ENCODE measurements around the gene HDGF.

Gene HDGF

DNA sequence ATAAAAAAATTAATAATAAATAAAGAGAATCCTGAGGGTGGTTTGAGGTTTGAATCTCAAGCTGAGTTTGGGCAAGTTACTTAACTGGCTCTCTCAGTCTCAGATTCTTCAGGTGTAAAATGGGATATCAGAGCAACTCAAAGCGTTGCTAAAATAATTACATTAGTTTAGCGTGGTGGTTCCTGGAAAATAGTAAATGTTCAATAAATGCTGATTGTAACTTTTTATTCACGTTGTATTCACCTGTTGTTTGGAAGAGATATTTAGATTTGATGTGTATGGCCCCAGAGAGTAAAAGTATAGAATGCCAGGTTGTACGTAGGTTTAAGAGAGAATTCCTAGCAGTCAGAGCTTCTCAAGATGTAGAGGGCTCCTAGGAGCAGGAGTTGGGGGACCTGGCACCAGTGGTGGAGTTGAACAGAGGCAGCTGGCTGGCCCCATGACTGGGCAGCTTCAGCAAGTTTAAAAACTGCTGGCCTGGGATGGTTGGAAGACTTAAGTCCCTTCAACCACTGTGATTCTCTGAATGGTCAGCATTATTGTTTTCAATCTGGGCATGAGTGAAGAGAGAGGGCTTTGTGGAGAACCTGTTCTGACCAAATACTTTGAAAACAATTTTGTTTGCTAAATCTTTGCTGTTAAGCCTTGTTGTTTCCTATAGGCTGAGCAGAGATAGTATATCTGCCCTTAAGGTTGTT is 38.3 kb upstream of the HDGF start:
- TF ChIP-seq, protein P1, sequence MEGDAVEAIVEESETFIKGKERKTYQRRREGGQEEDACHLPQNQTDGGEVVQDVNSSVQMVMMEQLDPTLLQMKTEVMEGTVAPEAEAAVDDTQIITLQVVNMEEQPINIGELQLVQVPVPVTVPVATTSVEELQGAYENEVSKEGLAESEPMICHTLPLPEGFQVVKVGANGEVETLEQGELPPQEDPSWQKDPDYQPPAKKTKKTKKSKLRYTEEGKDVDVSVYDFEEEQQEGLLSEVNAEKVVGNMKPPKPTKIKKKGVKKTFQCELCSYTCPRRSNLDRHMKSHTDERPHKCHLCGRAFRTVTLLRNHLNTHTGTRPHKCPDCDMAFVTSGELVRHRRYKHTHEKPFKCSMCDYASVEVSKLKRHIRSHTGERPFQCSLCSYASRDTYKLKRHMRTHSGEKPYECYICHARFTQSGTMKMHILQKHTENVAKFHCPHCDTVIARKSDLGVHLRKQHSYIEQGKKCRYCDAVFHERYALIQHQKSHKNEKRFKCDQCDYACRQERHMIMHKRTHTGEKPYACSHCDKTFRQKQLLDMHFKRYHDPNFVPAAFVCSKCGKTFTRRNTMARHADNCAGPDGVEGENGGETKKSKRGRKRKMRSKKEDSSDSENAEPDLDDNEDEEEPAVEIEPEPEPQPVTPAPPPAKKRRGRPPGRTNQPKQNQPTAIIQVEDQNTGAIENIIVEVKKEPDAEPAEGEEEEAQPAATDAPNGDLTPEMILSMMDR (IDR thresholded peaks at IDR 0.05; ENCODE audit: low read depth, low read length, missing control alignments): no peak
- H3K4me3 ChIP-seq (ENCODE audit: low read depth, low read length): no peak overlapping the region
- no peak for DNase-seq (ENCODE audit: low read depth)

DNA sequence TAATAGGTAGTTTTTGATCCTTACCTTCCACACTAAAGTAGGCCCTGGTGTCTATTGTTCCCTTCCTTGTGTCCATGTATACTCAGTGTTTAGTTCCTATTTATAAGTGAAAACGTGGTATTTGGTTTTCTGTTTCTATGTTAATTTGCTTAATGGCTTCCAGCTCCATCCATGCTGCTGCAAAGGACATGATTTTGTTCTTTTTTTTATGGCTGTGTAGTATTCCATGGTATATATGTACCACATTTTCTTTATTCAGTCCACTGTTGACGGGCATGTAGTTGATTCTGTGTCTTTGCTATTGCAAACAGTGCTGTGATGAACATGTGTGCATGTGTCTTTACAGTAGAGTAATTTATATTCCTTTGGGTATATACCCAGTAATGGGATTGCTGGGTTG is 36.7 kb upstream of the HDGF start:
- DNase-seq (ENCODE audit: low read depth): no peak
- TF ChIP-seq, protein P1 (IDR thresholded peaks at IDR 0.05; ENCODE audit: low read depth, low read length, missing control alignments): no peak
- no peak overlapping the region for H3K4me3 ChIP-seq (ENCODE audit: low read depth, low read length)

DNA sequence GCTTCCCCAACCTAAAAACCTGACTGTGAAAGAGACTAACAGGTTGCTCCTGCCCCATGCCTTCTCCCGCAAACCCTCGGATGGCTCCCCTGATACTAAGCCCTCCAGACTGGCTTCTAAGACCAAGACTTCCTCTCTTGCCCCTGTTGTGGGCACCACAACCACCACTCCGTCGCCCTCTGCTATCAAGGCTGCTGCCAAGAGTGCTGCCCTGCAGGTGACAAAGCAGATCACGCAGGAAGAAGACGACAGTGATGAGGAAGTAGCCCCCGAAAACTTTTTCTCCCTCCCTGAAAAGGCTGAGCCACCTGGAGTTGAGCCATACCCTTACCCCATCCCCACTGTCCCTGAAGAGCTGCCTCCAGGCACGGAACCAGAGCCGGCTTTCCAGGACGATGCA is 35.2 kb upstream of the HDGF start:
- H3K4me3 ChIP-seq (ENCODE audit: low read depth, low read length): no peak overlapping the region
- DNase-seq (ENCODE audit: low read depth): no peak
- TF ChIP-seq, protein P1 (IDR thresholded peaks at IDR 0.05; ENCODE audit: low read depth, low read length, missing control alignments): no peak

DNA sequence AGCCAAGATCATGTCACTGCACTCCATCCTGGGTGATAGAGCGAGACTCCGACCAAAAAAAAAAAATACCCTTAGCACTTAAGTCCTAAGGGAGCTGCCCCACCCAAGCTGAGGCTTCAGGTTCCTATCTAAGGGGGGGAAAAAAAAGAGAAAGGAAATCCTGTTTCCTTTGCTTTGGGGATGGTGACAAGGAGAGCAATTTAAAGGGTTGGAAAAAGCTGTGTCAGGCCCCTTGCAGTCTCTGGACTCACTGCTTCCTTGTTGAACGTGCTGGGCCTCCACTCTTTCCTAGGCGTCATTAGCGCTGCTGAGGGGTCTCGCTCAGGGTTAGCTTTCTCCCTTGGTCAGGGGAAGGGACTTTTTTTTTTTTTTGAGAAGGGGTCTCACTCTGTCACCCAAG is 34.0 kb upstream of the HDGF start:
- H3K4me3 ChIP-seq (ENCODE audit: low read depth, low read length): no peak overlapping the region
- no peak for DNase-seq (ENCODE audit: low read depth)
- TF ChIP-seq, protein P1 (IDR thresholded peaks at IDR 0.05; ENCODE audit: low read depth, low read length, missing control alignments): no peak

DNA sequence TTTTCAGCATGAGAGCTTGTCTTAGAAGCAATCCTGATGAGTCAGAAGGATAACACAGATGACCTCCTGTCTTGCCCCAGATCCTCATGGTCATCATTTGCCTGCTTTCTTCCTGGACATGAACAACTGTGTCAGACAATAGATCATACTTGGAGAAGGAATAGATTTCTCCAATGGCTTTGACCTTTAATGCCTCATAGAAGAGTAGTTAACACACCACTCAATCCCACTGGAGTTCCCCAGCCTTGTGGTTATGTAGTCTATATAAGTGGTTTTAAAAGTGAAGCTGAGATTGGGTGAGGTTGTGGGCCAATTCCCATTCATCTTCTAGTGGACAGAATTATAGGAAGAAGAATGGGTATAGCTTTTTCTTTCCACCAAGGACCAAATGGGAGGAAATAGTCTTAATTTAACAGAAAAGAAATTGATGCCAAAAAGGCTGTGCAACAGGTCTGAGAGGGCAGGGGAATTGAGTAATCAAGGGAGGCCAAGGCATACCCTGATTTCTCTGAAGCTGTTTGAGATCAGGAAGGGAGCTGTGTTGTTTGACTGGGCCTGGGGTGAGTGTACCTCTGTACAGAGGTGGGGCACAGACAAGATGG is 30.2 kb upstream of the HDGF start:
- TF ChIP-seq, protein P1 (IDR thresholded peaks at IDR 0.05; ENCODE audit: low read depth, low read length, missing control alignments): no peak
- no peak overlapping the region for H3K4me3 ChIP-seq (ENCODE audit: low read depth, low read length)
- no peak for DNase-seq (ENCODE audit: low read depth)

DNA sequence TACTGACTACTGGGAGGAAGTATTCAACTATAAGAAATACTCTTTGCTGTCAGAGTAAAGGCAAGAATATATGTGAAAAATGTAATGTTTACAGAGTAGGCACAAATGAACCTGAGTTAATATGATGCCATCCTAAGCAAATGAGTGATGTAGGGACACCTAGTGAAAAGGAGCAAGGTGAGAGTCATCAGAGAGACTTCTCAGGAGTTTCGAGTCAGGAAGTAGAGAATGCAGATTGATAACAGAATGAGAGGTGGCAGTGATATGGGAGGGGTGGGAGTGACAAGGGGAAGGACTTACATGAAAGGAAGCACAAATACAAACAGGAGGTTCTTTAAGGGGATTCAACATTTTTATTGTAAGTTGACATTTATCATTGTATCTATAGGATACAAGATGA is 26.1 kb upstream of the HDGF start:
- DNase-seq (ENCODE audit: low read depth): no peak
- H3K4me3 ChIP-seq (ENCODE audit: low read depth, low read length): no peak overlapping the region
- TF ChIP-seq, protein P1 (IDR thresholded peaks at IDR 0.05; ENCODE audit: low read depth, low read length, missing control alignments): no peak

DNA sequence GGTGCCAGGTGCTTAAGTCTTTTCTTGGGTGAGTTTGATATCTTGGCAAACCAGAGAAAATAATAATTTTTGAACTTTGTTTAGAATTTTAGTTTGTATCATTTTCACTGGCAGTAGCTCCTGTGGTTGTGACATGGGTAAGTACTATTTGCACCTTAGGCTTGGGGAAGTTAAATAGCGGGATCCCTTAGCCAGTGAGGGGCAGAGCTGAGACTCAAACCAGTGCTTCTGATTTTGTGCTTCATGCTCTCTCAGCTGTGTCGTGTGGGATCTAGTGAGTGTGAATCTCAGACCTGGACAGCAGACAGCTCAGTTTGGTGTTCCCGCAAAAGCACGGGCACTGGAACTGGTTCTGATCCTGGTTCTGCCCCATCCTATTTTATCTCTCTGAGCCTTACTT is 25.5 kb upstream of the HDGF start:
- H3K4me3 ChIP-seq (ENCODE audit: low read depth, low read length): no peak overlapping the region
- TF ChIP-seq, protein P1 (IDR thresholded peaks at IDR 0.05; ENCODE audit: low read depth, low read length, missing control alignments): no peak
- no peak for DNase-seq (ENCODE audit: low read depth)
